ENCODE results near the gene MTMR2.

The MTMR2 gene

GRCh38 chr11:95923728-95924413 is at the start of gene MTMR2:
MTMR2 (minus strand) TSS chr11:95924107; CDS start chr11:95923954, 153 bp downstream.
- peak within 1 kb of the TSS; percentile 89 for H3K4me3 ChIP-seq
- no peak for TF ChIP-seq CTCF (IDR thresholded peaks at IDR 0.05)
- peak within 1 kb of the TSS; percentile 93 to 95 for H3K27ac ChIP-seq
- peak; percentile 86 for DNase-seq (ENCODE audit: low spot score)

- no peak for TF ChIP-seq CTCF (IDR thresholded peaks at IDR 0.05)
- H3K27ac ChIP-seq = no peak overlapping the region
- no peak for DNase-seq (ENCODE audit: low spot score)
Observed at GRCh38 chr11:95972060-95972459, 48.2 kb upstream of the MTMR2 start.

GRCh38 chr11:95968585-95968984 is 44.7 kb upstream of the MTMR2 start:
- DNase-seq (ENCODE audit: low spot score) = no peak
- H3K4me3 ChIP-seq = no peak overlapping the region

More at GRCh38 chr11:95972060-95972459, 48.2 kb upstream of the MTMR2 start:
- no peak overlapping the region for H3K4me3 ChIP-seq

DNA sequence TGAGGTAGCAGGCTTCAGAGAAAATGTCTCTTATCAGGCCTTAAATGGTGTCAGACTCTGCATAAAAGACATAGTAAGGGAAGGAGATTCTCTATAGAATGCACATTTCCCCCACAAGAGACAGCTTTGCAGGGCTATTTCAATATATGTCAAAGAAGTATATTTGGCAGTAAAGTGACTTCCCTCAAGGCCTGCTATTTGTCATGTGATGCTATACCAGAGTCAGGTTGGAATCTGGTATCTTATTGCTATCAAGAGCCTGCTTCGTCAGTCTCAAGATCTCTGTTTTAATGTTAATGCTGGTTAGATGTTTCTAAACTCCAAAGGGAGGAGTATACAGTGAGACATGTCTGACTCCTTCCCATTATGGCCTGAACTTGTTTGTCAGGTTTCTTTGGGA is 40.4 kb upstream of the MTMR2 start:
- DNase-seq (ENCODE audit: low spot score) = no peak
- H3K27ac ChIP-seq = no peak overlapping the region
- no peak overlapping the region for H3K4me3 ChIP-seq
- TF ChIP-seq CTCF (IDR thresholded peaks at IDR 0.05) = no peak

More at GRCh38 chr11:95968585-95968984, 44.7 kb upstream of the MTMR2 start:
- no peak for TF ChIP-seq CTCF (IDR thresholded peaks at IDR 0.05)
- H3K27ac ChIP-seq = no peak overlapping the region

DNA sequence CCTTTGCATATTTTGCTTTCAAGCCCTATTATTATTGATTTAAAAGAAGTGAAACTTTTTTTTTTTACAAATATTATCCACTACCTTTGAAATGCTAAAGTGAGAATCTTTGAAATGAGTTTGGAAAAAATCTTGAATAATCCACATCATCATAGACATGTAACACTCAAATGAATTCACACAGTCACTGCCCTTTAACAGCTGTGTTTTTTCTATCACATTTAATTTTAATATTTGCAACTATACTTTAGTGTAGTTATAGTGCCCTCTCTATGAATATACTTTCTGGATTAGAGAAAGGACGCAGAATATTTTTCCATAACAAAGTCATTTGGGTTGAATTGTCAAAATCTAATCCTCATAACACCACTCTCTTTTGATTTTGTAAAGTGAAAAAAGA is 37.9 kb upstream of the MTMR2 start:
- no peak overlapping the region for H3K27ac ChIP-seq
- no peak overlapping the region for H3K4me3 ChIP-seq
- DNase-seq (ENCODE audit: low spot score) = no peak
- no peak for TF ChIP-seq CTCF (IDR thresholded peaks at IDR 0.05)

GRCh38 chr11:95950905-95951304 is 27.0 kb upstream of the MTMR2 start:
- DNase-seq (ENCODE audit: low spot score) = no peak
- TF ChIP-seq CTCF (IDR thresholded peaks at IDR 0.05) = no peak
- Histone ChIP-seq H3K27ac (no peak overlapping the region), H3K4me3 (no peak overlapping the region)

GRCh38 chr11:95948637-95949036 is 24.7 kb upstream of the MTMR2 start:
- Histone ChIP-seq H3K27ac (no peak overlapping the region), H3K4me3 (no peak overlapping the region)
- TF ChIP-seq CTCF (IDR thresholded peaks at IDR 0.05) = no peak
- no peak for DNase-seq (ENCODE audit: low spot score)

Data from coronary artery (tissue), 2 donors.